WTC11 (cell line): Measurements from ENCODE around the gene LRIG1.

Experiments used
- CTCF ChIP-seq: fragments of 200-600 bp; IDR thresholded peaks from 2 replicates; pipeline ENCODE4 v1.8.0; 2022; ENCODE audit warnings: antibody characterized with exemption
- E2F5 ChIP-seq: sonication (generic); formaldehyde crosslinking; IDR thresholded peaks from 2 replicates; pipeline ENCODE4 v1.8.1; 2022; ENCODE audit warnings: mild to moderate bottlenecking, moderate library complexity, missing genetic modification reagents
- ERG ChIP-seq: fragments of 250-450 bp; sonication (Bioruptor Pico); IDR thresholded peaks from 2 replicates; pipeline ENCODE4 v1.8.0; 2021; ENCODE audit warnings: mild to moderate bottlenecking
- NR3C1 ChIP-seq: sonication (generic); formaldehyde crosslinking; conservative IDR thresholded peaks from 2 replicates; pipeline ENCODE4 v1.8.1; 2023; ENCODE audit warnings: low read depth, mild to moderate bottlenecking, missing genetic modification reagents
- PREB ChIP-seq: sonication (generic); formaldehyde crosslinking; IDR thresholded peaks from 2 replicates; pipeline ENCODE4 v1.8.1; 2022; ENCODE audit warnings: mild to moderate bottlenecking, missing genetic modification reagents, moderate library complexity, borderline replicate concordance
- ZNF121 ChIP-seq: sonication (generic); formaldehyde crosslinking; IDR thresholded peaks from 2 replicates; pipeline ENCODE4 v1.8.0; 2023; ENCODE audit warnings: missing genetic modification reagents
- ZNF138 ChIP-seq: sonication (generic); formaldehyde crosslinking; conservative IDR thresholded peaks from 2 replicates; pipeline ENCODE4 v1.8.1; 2022; ENCODE audit warnings: mild to moderate bottlenecking, moderate library complexity, missing genetic modification reagents
- ZNF281 ChIP-seq: sonication (generic); formaldehyde crosslinking; IDR thresholded peaks from 2 replicates; pipeline ENCODE4 v1.8.0; 2023; ENCODE audit warnings: mild to moderate bottlenecking, missing genetic modification reagents

GRCh38 chr3:66480666-66481065, 20.2 kb downstream of the LRIG1 start:
- no peak for TF ChIP-seq ERG (CRISPR knock-in tag)
- TF ChIP-seq ZNF281: no peak
- TF ChIP-seq E2F5 (CRISPR knock-in tag): no peak
- no peak for TF ChIP-seq CTCF
- no peak for TF ChIP-seq ZNF138 (CRISPR knock-in tag)
- TF ChIP-seq ZNF121 (CRISPR knock-in tag): no peak
- no peak for TF ChIP-seq NR3C1 (CRISPR knock-in tag)
- no peak for TF ChIP-seq PREB (CRISPR knock-in tag)
